Left colon (tissue), 2 donors: ENCODE measurements around the gene PRKACB. TPM values are rescaled to one million over a fixed set of nuclear protein-coding genes. Genes with fewer than 3 reads are reported as not detected.

Source experiments
- ATAC-seq: fragments of 200-7000 bp; cut with Tn5 transposase; one replicate; pipeline ENCODE4 v1.9.1; 2020; ENCODE audit warnings: mild to moderate bottlenecking, moderate library complexity
- DNase-seq, 2 donors: peaks; one replicate each; pipeline ENCODE4 v3.0.0-alpha.2; 2020
- intact Hi-C, 2 donors: fragments of 100-400 bp; cut with DNase I in 1 of 2; cut with micrococcal nuclease in 1 of 2; formaldehyde crosslinking; loops; one replicate each; pipeline versions ENCODE4 v1.11.2 to v1.14.0; 2022; cut with DNase I, micrococcal nuclease
- total RNA-seq, 2 donors: library from RNA; stranded (reverse); fragmentation: NEBNext Ultra II Directional; extraction: Animal tissue kit (Norgen Biotek cat#: 25700); gene quantifications; one replicate each; pipeline ENCODE4 v1.2.1, GENCODE V29; 2021
- donor health status: DM: no; HTN: no; CAD: no.
- donor health status: DM: yes; HTN: yes; CAD: no.

Gene PRKACB
- total RNA-seq, 2 donors from 2014 or later = 113 to 127 TPM

GRCh38 chr1:84146411-84147032 lies 2.5 kb downstream of the PRKACB start:
- no peak for DNase-seq
- intact Hi-C loops = no loop called here
- ATAC-seq = peak; percentile 48

- no peak for ATAC-seq
- DNase-seq = no peak
- intact Hi-C loops = no loop called here
Observed at GRCh38 chr1:84148758-84149157, 4.7 kb downstream of the PRKACB start.

GRCh38 chr1:84152649-84153056 lies 8.6 kb downstream of the PRKACB start:
- intact Hi-C loops = no loop called here
- DNase-seq (no peak), ATAC-seq (no peak)

- no peak for DNase-seq
- intact Hi-C loops = no loop called here
- no peak for ATAC-seq
Observed at GRCh38 chr1:84155517-84155916, 11.4 kb downstream of the PRKACB start.

DNA sequence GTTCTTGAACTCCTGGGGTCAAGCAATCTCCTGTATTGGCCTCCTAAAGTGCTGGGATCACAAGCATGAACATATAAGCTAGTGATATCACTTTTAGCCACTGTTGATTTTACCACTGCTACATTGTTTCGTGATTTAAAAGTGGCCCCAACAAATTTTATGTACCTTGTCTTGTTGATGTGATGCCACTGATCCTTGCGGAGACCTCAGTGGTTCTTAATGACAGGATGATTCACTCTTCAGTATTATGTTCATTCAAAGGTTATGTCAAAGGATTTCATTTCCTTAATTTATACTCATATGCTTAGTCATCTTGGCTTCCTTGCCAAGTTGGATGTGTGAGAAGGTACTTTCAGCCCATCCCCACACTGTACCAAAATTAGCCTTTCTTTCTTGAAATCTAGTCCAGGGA lies 12.1 kb downstream of the PRKACB start:
- intact Hi-C loops = no loop called here
- DNase-seq (no peak), ATAC-seq (peak; percentile 83)

DNA sequence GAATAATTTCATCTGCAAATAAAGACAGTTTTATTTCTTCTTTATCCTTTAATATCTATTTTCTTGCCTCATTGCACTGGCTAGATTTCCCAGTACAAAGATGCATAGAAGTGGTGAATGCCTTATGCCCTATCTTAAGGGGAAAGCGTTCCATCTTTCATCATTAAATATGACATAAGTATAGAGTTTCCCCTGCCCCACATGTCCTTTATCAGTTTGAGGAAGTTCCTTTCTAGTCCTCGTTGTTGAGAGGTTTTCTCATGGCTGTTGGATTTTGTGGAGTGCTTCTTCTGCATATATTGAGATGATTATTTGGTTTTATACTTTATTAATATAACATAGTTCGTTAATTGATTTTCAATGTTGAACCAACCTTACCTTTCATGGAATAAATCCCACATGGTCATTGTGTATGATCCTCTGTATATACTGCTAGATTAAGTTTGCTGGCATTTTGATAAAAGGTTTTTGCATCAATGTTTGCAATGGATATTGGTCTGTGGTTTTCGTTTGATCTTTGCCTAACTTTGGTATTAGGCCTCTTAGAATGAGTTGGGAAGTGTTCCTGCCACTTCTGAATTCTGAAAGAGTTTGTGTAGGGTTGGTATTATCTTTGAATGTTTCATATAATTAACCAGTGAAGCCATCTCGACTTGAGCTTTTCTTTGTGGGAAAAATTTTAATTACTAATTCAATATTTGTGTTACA lies 15.6 kb downstream of the PRKACB start:
- intact Hi-C loops = no loop called here
- DNase-seq (no peak), ATAC-seq (no peak)

- intact Hi-C loops = no loop called here
- ATAC-seq (no peak), DNase-seq (no peak)
Observed at GRCh38 chr1:84162295-84162694, 18.2 kb downstream of the PRKACB start.

GRCh38 chr1:84163123-84163931 lies 19.3 kb downstream of the PRKACB start:
- DNase-seq = no peak
- intact Hi-C loops = no loop called here
- ATAC-seq = no peak

DNA sequence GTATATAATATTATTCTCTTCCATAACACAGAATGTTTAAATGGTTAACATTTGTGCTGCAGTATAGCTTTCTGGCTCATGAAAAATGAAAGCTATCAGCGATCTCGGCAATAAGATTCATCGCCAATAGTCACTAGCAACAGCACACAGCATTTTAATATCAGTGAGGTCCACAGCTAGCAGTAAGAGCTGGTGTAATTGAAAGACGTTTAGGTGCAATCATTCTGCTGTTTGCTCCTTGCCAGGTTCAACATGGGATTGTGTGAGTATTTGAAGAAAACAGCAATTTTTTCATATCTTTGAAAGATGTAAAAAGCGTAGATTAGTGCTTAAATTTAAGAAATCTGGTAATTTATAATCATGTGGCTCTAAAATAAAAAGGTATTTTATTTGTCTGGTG lies 20.1 kb downstream of the PRKACB start:
- DNase-seq (no peak), ATAC-seq (no peak)
- intact Hi-C loops = no loop called here

- DNase-seq (no peak), ATAC-seq (no peak)
- intact Hi-C loops = no loop called here
Observed at GRCh38 chr1:84164567-84165021, 20.5 kb downstream of the PRKACB start.

GRCh38 chr1:84165601-84166000 lies 21.5 kb downstream of the PRKACB start:
- DNase-seq (no peak), ATAC-seq (no peak)
- intact Hi-C loops = no loop called here

- no peak for DNase-seq
- intact Hi-C loops = no loop called here
- ATAC-seq = no peak
Observed at GRCh38 chr1:84166797-84167196, 22.7 kb downstream of the PRKACB start.

- intact Hi-C loops = no loop called here
- DNase-seq (no peak), ATAC-seq (peak; percentile 56)
Observed at GRCh38 chr1:84168783-84169182, 24.7 kb downstream of the PRKACB start.

GRCh38 chr1:84170171-84170570 lies 26.1 kb downstream of the PRKACB start:
- intact Hi-C loops = no loop called here
- no peak for DNase-seq
- no peak for ATAC-seq

DNA sequence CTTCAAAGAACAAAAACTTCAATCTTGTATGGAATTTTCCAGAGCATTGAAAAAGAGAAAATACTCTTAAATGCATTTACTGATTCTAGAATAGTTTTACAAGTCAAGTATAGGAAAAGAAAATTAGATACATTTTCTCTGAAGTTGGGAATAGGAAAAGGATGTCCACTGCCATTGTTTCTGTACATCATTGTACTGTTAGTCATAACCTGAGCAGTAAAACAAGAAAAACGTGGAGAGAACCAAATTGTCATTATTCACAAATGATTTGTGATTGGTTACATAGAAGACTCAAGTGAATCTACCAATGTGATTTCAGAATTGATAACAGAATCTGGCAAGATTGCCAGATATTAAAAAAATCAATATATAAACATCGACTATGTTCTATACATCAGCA lies 27.4 kb downstream of the PRKACB start:
- ATAC-seq = no peak
- DNase-seq = no peak
- intact Hi-C loops = no loop called here

DNA sequence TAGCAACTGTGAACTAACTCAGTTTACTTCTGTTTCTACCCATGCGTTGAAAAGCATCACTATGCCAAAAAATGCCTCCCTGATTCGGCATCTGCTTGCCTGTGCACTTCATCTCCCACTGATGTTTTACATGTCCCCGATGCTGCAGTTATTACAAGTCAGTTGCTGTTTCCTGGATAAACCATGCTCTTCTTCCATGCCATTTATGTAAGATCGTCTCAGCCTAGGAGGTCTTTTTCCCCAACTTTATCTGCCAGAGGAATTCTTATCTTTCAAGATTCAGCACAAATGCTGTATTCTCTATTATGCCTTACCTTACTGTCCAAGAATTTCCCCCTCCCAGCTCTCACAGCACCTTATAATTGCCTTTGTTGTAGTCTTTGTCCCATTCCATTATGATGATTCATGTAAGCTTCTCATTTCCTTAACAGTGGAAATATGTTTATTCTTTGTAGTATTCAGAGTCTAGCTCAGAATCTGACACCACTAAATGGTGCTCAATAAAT lies 30.0 kb downstream of the PRKACB start:
- intact Hi-C loops = no loop called here
- ATAC-seq = peak; percentile 95
- DNase-seq = no peak

DNA sequence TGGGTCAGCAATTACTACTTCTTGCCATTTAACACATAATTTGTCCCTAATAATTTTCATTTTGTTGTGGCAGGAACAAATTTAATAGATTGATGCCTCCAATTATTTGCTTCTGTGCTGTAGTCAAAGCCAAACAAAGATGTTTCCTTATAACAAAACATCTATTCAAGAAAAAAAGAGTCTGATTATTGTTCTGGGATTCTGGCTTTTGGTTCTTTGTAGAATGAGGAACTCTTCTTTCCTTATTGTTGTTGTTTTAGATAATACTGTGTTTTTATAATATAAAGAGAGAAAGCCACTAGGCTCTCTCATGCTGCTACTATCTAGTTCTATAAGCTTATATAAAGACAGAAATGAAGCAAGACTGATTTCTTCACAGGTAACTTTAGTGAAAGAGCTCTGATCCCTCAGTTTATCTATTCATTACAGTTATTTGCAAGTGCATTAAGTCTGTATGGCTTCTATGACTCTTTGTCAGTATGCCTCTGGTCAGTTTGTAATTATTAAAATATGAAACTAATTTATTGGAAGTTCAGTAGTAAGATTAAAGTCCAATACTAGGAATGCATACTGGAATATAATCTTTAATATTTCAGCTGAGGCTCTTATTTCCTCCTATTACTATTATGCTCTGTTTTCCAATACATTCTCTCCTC lies 37.4 kb downstream of the PRKACB start:
- ATAC-seq = no peak
- DNase-seq = no peak
- intact Hi-C loops = no loop called here

DNA sequence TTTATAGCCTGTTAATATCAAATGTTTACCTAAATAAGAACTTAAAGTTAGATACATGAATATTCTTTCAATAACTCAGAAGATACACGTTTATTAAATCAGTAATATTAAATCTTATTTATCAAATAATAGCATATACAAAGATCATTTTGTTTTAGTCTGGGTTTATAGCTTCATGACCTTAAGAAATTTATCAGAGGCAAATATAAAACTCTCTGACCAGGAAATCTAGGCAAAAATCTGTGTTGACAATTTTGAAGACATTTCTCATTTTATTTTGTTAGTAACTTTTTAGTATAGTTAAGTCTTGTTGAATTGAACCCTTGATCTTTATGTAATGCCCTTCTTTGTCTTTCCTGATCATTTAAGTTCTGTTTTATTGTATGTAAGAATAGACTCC lies 46.4 kb downstream of the PRKACB start:
- no peak for ATAC-seq
- DNase-seq = no peak
- intact Hi-C loops = no loop called here

DNA sequence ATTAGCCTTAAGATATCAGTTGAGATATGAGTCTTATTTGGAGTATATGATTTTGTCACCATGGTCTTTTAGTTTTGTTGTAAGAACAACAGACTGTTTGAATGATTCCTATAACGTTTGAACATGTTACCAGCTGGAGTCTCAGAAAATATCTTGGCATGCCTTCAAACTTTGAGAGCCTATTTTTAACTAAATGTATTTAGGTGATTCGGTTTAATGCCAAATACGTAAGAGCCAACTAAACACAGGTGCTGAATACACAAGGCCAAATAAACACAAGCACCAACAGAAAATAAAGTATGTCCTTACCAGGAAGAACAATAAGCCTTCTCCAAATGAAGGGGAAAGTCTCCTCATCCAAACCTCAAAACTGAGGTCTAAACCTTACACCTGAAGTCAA lies 48.6 kb downstream of the PRKACB start:
- DNase-seq (no peak), ATAC-seq (no peak)
- intact Hi-C loops = no loop called here
